ENCODE measurements around the gene SMIM28. TPM values are rescaled to one million over a fixed set of nuclear protein-coding genes. Genes with fewer than 3 reads are reported as not detected.

Gene SMIM28
- total RNA-seq = not detected in 2 replicates

DNA sequence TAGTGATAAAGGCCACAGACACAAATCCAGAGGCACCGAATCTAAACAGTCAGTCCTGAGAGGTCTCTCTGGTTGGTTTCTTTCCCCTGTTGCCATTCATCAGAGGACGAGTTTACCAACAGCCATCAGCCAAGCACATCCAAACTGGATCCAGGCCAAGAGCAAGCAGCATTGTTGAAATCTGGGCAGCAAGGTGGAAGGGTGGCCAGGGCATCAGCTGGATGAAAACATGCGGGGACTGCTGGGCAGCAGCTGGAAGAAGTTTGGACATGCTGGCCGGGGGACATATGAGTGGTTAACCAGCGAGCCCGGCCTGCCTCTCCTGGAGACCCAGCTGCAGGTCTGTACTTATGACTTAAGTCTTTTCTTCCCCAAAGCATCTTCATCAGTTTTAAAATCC is at the start of gene SMIM28:
SMIM28 (plus strand) TSS at position 62 of the 400 bp plus-strand sequence; CDS start at position 230, 168 bp downstream.

DNA sequence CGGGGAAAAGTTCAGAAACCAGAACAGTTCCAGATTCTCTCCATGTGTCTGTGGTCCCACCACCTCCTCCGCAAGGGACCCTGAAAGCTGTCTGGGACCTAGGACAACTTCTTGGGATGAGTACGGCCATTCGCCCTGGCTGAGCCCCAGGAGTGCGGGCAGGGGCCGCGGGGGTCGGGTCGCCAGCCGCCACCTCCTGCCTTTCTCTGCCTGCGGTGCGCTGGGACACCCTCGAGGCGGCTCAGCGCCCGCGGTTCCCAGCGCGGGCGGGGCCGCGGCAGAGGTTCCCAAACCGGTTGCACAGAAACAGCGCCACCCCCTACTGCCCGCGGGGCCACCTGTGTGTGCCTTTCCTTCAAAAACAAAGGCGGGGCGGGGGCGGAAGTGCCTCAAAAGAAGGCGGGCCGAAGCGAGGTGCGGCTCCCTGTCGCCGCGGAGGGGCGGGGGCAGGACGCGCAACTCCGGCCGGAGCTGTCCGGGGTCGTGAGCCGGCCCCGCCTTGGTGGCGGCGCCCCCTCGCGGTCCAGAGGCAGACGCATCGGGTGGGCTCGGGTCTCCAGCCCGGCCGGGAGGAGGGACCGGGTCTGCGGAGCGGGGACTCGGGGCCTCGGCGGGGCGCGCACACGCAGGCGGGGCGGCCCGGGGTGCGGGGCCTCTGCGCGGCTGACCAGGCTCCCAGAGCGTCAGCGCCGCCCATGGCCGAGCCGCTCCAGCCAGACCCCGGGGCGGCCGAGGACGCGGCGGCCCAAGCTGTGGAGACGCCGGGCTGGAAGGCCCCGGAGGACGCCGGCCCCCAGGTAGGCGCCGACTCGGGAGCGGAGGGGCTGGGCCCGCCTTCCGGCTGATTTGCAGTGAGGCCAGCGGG is 26.3 kb downstream of the SMIM28 start, which contains the start of gene HEBP2:
HEBP2 (plus strand) TSS at position 423 of the 865 bp plus-strand sequence; CDS start at position 696, 273 bp downstream.

Other genes starting within 250 kb of the SMIM28 start
- 0.05 and 0.06 TPM in 2 replicates for gene ARFGEF3, start 216.0 kb upstream of the SMIM28 start, total RNA-seq
- gene PBOV1, start 159.4 kb upstream of the SMIM28 start, total RNA-seq = not detected in 2 replicates
- gene HEBP2, start 26.3 kb downstream of the SMIM28 start, total RNA-seq = 29.8 and 39.9 TPM in 2 replicates
- gene NHSL1, start 121.6 kb downstream of the SMIM28 start, total RNA-seq = 6.7 and 10.8 TPM in 2 replicates

Data from cardiac ventricle fibroblast (primary cell).